Ovary (tissue), 3 donors: ENCODE data around the gene PNISR.

Experiments
- CTCF ChIP-seq, 3 donors: fragments of 450-650 bp in 2 of 3; fragments of 200-600 bp in 1 of 3; IDR thresholded peaks; one replicate each; pipeline versions ENCODE4 v1.5.1 to v1.8.0; 2016 to 2022; ENCODE audit warnings: antibody characterized with exemption in 3 of 3, mild to moderate bottlenecking in 1 of 3
- POLR2A ChIP-seq: fragments of 450-650 bp; IDR thresholded peaks from one replicate; pipeline ENCODE4 v1.6.1; 2017; ENCODE audit warnings: antibody characterized with exemption, mild to moderate bottlenecking, moderate library complexity
- donor health status: DM: no; HTN: no; CAD: no.

GRCh38 chr6:99366852-99367251, 58.3 kb downstream of the PNISR start:
- TF ChIP-seq POLR2A (no peak), CTCF (IDR thresholded peaks at IDR 0.05) (no peak)
